ENCODE data around the gene DPAGT1.

DPAGT1 gene

DNA sequence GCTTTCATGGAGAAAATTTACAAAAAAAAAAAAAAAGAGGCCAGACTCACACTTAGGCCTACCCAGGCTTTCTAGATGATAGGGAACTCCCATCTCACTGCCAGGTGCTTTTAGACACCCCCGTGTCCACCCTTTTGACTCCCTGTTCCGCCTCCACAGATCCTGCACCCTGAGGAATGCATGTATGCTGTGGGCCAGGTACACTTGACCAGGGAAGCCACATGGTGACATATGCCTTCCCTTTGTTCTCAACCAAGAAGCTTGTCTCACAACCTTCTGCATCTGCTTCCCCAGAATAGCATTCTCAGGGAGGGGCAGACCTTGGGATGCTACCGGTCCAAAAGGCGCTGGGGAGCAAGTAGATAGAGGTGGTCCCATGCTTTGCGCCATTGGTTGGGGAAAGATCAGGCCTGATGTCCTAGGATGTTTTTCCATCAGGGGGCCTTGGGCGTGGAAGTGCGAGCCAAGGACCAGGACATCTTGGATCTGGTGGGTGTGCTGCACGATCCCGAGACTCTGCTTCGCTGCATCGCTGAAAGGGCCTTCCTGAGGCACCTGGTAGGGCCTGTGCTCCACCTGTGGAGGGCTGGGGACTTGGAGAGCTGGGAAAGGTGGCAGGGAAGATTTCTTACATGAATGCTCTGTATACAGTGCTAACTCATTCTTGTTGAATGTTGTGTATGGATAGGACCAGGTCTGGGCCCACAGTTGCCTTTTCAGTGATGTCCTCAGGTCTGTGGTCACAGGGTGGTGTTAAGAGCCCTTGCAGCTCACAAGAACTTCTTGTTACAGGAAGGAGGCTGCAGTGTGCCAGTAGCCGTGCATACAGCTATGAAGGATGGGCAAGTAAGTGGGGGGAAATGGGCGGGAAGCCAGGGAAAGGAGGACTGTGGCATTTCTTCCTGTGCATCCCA is 9.4 kb downstream of the DPAGT1 start:
- CTCF ChIA-PET, result interaction anchor here (0.6 to 0.8 kb wide), 3 partner anchors 104 to 369 kb away, joined by 3 to 4 read pairs (median 3); no protein-coding TSS in a partner anchor
- peak overlapping the region; percentile 98 for H3K4me3 ChIP-seq (ENCODE audit: low read depth, low read length)
- H3K4me1 ChIP-seq (ENCODE audit: control insufficient read depth, insufficient read depth, low read length), result no peaks in the 10 kb centered on the region
- H3K9me3 ChIP-seq (ENCODE audit: control insufficient read depth, insufficient read depth, low read depth, low read length), result no peaks in the 10 kb centered on the region
- POLR2A ChIA-PET, result interaction anchor here (0.5 to 2.8 kb wide), 13 partner anchors 8 to 411 kb away, joined by 3 to 20 read pairs (median 4); partner anchors contain the start of genes C2CD2L, DPAGT1, HMBS and MCAM
- peaks cover 0 to 73% of the 10 kb centered on the region in 2 experiments; a peak in 1 of 3 replicates for H3K36me3 ChIP-seq (ENCODE audit: control insufficient read depth in 2 of 2, insufficient read depth in 1 of 2, low read length in 2 of 2)
- peak overlapping the region; percentile 82 for H3K27ac ChIP-seq (ENCODE audit: extremely low read depth, low read depth, low read length)
- TF ChIP-seq ZNF610 (tag by site-specific recombination; IDR thresholded peaks at IDR 0.05; ENCODE audit: borderline replicate concordance), result no peak
- TF ChIP-seq ZNF530 (tag by site-specific recombination; IDR thresholded peaks at IDR 0.05; ENCODE audit: low read depth), result no peak
- TF ChIP-seq, protein P1, sequence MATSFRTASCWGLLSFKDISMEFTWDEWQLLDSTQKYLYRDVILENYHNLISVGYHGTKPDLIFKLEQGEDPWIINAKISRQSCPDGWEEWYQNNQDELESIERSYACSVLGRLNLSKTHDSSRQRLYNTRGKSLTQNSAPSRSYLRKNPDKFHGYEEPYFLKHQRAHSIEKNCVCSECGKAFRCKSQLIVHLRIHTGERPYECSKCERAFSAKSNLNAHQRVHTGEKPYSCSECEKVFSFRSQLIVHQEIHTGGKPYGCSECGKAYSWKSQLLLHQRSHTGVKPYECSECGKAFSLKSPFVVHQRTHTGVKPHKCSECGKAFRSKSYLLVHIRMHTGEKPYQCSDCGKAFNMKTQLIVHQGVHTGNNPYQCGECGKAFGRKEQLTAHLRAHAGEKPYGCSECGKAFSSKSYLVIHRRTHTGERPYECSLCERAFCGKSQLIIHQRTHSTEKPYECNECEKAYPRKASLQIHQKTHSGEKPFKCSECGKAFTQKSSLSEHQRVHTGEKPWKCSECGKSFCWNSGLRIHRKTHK (tag by site-specific recombination; IDR thresholded peaks at IDR 0.05), result no peak
- TF ChIP-seq ZNF16 (tag by site-specific recombination; IDR thresholded peaks at IDR 0.05; ENCODE audit: low read depth), result no peak
- TF ChIP-seq ZNF621 (tag by site-specific recombination; IDR thresholded peaks at IDR 0.05), result no peak
- no peak for TF ChIP-seq TRIM28 (IDR thresholded peaks at IDR 0.05; ENCODE audit: borderline replicate concordance, low read length)
- TF ChIP-seq, protein P2, sequence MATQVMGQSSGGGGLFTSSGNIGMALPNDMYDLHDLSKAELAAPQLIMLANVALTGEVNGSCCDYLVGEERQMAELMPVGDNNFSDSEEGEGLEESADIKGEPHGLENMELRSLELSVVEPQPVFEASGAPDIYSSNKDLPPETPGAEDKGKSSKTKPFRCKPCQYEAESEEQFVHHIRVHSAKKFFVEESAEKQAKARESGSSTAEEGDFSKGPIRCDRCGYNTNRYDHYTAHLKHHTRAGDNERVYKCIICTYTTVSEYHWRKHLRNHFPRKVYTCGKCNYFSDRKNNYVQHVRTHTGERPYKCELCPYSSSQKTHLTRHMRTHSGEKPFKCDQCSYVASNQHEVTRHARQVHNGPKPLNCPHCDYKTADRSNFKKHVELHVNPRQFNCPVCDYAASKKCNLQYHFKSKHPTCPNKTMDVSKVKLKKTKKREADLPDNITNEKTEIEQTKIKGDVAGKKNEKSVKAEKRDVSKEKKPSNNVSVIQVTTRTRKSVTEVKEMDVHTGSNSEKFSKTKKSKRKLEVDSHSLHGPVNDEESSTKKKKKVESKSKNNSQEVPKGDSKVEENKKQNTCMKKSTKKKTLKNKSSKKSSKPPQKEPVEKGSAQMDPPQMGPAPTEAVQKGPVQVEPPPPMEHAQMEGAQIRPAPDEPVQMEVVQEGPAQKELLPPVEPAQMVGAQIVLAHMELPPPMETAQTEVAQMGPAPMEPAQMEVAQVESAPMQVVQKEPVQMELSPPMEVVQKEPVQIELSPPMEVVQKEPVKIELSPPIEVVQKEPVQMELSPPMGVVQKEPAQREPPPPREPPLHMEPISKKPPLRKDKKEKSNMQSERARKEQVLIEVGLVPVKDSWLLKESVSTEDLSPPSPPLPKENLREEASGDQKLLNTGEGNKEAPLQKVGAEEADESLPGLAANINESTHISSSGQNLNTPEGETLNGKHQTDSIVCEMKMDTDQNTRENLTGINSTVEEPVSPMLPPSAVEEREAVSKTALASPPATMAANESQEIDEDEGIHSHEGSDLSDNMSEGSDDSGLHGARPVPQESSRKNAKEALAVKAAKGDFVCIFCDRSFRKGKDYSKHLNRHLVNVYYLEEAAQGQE (tag by site-specific recombination; IDR thresholded peaks at IDR 0.05), result no peak
- TF ChIP-seq, protein P3, sequence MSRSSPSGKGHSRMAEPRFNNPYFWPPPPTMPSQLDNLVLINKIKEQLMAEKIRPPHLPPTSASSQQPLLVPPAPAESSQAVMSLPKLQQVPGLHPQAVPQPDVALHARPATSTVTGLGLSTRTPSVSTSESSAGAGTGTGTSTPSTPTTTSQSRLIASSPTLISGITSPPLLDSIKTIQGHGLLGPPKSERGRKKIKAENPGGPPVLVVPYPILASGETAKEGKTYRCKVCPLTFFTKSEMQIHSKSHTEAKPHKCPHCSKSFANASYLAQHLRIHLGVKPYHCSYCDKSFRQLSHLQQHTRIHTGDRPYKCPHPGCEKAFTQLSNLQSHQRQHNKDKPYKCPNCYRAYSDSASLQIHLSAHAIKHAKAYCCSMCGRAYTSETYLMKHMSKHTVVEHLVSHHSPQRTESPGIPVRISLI (tag by site-specific recombination; IDR thresholded peaks at IDR 0.05), result no peak
- TF ChIP-seq ZNF146 (tag by site-specific recombination; IDR thresholded peaks at IDR 0.05), result no peak
- TF ChIP-seq ZNF423 (tag by site-specific recombination; IDR thresholded peaks at IDR 0.05), result no peak
- TF ChIP-seq ZNF596 (tag by site-specific recombination; IDR thresholded peaks at IDR 0.05), result no peak
- peak; percentile 74 for TF ChIP-seq SCRT2 (tag by site-specific recombination; IDR thresholded peaks at IDR 0.05)
- TF ChIP-seq ZNF248 (tag by site-specific recombination; IDR thresholded peaks at IDR 0.05), result no peak
- no peak for TF ChIP-seq ZNF292 (tag by site-specific recombination; IDR thresholded peaks at IDR 0.05; ENCODE audit: borderline replicate concordance, low read depth)
- peak; percentile 41; the same call in 1 of the 2 replicates for TF ChIP-seq ZFHX2 (tag by site-specific recombination; conservative IDR thresholded peaks at IDR 0.05)
- no peak for TF ChIP-seq ZNF169 (tag by site-specific recombination; IDR thresholded peaks at IDR 0.05)
- TF ChIP-seq, protein P4, sequence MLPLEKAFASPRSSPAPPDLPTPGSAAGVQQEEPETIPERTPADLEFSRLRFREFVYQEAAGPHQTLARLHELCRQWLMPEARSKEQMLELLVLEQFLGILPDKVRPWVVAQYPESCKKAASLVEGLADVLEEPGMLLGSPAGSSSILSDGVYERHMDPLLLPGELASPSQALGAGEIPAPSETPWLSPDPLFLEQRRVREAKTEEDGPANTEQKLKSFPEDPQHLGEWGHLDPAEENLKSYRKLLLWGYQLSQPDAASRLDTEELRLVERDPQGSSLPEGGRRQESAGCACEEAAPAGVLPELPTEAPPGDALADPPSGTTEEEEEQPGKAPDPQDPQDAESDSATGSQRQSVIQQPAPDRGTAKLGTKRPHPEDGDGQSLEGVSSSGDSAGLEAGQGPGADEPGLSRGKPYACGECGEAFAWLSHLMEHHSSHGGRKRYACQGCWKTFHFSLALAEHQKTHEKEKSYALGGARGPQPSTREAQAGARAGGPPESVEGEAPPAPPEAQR (tag by site-specific recombination; IDR thresholded peaks at IDR 0.05), result no peak
- TF ChIP-seq, protein P5, sequence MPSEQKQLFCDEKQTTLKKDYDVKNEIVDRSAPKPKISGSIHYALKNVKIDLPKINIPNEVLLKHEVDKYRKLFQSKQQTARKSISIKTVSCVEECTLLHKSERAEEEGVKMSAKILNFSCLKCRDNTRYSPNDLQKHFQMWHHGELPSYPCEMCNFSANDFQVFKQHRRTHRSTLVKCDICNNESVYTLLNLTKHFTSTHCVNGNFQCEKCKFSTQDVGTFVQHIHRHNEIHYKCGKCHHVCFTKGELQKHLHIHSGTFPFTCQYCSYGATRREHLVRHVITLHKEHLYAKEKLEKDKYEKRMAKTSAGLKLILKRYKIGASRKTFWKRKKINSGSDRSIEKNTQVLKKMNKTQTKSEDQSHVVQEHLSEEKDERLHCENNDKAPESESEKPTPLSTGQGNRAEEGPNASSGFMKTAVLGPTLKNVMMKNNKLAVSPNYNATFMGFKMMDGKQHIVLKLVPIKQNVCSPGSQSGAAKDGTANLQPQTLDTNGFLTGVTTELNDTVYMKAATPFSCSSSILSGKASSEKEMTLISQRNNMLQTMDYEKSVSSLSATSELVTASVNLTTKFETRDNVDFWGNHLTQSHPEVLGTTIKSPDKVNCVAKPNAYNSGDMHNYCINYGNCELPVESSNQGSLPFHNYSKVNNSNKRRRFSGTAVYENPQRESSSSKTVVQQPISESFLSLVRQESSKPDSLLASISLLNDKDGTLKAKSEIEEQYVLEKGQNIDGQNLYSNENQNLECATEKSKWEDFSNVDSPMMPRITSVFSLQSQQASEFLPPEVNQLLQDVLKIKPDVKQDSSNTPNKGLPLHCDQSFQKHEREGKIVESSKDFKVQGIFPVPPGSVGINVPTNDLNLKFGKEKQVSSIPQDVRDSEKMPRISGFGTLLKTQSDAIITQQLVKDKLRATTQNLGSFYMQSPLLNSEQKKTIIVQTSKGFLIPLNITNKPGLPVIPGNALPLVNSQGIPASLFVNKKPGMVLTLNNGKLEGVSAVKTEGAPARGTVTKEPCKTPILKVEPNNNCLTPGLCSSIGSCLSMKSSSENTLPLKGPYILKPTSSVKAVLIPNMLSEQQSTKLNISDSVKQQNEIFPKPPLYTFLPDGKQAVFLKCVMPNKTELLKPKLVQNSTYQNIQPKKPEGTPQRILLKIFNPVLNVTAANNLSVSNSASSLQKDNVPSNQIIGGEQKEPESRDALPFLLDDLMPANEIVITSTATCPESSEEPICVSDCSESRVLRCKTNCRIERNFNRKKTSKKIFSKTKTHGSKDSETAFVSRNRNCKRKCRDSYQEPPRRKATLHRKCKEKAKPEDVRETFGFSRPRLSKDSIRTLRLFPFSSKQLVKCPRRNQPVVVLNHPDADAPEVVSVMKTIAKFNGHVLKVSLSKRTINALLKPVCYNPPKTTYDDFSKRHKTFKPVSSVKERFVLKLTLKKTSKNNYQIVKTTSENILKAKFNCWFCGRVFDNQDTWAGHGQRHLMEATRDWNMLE (tag by site-specific recombination; conservative IDR thresholded peaks at IDR 0.05; ENCODE audit: low read depth), result no peak
- TF ChIP-seq ZFP3 (tag by site-specific recombination; IDR thresholded peaks at IDR 0.05; ENCODE audit: low read depth), result no peak
- no peak for TF ChIP-seq ZNF214 (tag by site-specific recombination; IDR thresholded peaks at IDR 0.05; ENCODE audit: borderline replicate concordance)
- TF ChIP-seq, protein P6, sequence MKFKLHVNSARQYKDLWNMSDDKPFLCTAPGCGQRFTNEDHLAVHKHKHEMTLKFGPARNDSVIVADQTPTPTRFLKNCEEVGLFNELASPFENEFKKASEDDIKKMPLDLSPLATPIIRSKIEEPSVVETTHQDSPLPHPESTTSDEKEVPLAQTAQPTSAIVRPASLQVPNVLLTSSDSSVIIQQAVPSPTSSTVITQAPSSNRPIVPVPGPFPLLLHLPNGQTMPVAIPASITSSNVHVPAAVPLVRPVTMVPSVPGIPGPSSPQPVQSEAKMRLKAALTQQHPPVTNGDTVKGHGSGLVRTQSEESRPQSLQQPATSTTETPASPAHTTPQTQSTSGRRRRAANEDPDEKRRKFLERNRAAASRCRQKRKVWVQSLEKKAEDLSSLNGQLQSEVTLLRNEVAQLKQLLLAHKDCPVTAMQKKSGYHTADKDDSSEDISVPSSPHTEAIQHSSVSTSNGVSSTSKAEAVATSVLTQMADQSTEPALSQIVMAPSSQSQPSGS (tag by site-specific recombination; IDR thresholded peaks at IDR 0.05; ENCODE audit: low read depth), result no peak
- 0 out of 2 replicates have a peak, but pooled peaks have one; percentile 60 for TF ChIP-seq ZBTB17 (tag by site-specific recombination; IDR thresholded peaks at IDR 0.05)
